SK-N-MC (cell line): ENCODE results near the gene TNNC2.

Source experiments
- EZH2 ChIP-seq: fragments of 200-600 bp; sonication (generic); IDR thresholded peaks from one replicate; pipeline ENCODE4 v1.6.1; 2017; ENCODE audit warnings: antibody characterized with exemption
- FOXP2 ChIP-seq: optimal IDR thresholded peaks from 2 replicates; pipeline ENCODE3; 2011; ENCODE audit warnings: mild to moderate bottlenecking, moderate library complexity; ENCODE audit not compliant: insufficient read depth; ENCODE audit errors: extremely low read length, control extremely low read depth
- POLR2AphosphoS5 ChIP-seq: IDR thresholded peaks from 2 replicates; pipeline ENCODE4 v1.6.1; 2012; ENCODE audit warnings: mild to moderate bottlenecking, low read depth, low read length, borderline replicate concordance

GRCh38 chr20:45840700-45841198, 13.6 kb upstream of the TNNC2 start:
- no peak for TF ChIP-seq EZH2
- no peak for TF ChIP-seq POLR2AphosphoS5
- no peak for TF ChIP-seq FOXP2
